A673 (cell line): Measurements from ENCODE around the gene ROR1. TPM values are rescaled to one million over a fixed set of nuclear protein-coding genes. Genes with fewer than 3 reads are reported as not detected.

Experiments
- BruUV-seq: library from RNA; stranded (reverse); fragments of 400-500 nt; replicated peaks from 2 replicates; lab custom pipeline; 2021; lab: Mats Ljungman, UMichigan
- CTCF ChIA-PET: fragments of 300-600 bp; sonication (Branson Sonifier 250); formaldehyde crosslinking; loops from one replicate; lab custom pipeline; 2022; ENCODE audit warnings: antibody characterized with exemption; lab: Charles Lee
- POLR2A ChIA-PET: fragments of 300-600 bp; sonication (Branson Sonifier 250); formaldehyde crosslinking; loops from one replicate; lab custom pipeline; 2022; ENCODE audit warnings: antibody characterized with exemption; ENCODE audit not compliant: low non-redundant PET; lab: Charles Lee
- DNase-seq: peaks from one replicate; pipeline ENCODE4 v3.0.0-alpha.2; 2015; ENCODE audit warnings: low spot score
- H3K27ac ChIP-seq: fragments of 200-600 bp; sonication (generic); 2 replicates; pipeline ENCODE4 v1.5.1; 2016; ENCODE audit warnings: mixed run types, low read depth, mild to moderate bottlenecking, mixed read lengths, antibody characterized with exemption, low read length; ENCODE audit not compliant: poor library complexity, severe bottlenecking
- H3K27me3 ChIP-seq: fragments of 200-600 bp; sonication (generic); replicated peaks from 2 replicates; pipeline ENCODE4 v1.6.1; 2017; ENCODE audit warnings: mixed run types, low read depth, mild to moderate bottlenecking, mixed read lengths, antibody characterized with exemption, low read length; ENCODE audit not compliant: insufficient read depth, poor library complexity
- H3K36me3 ChIP-seq: fragments of 200-600 bp; sonication (generic); 2 replicates; pipeline ENCODE4 v1.6.1; 2016; ENCODE audit warnings: mixed run types, mild to moderate bottlenecking, mixed read lengths, antibody characterized with exemption, low read length; ENCODE audit not compliant: insufficient read depth, poor library complexity, severe bottlenecking
- H3K4me1 ChIP-seq: fragments of 200-600 bp; sonication (generic); 2 replicates; pipeline ENCODE4 v1.6.1; 2017; ENCODE audit warnings: mixed run types, mild to moderate bottlenecking, mixed read lengths, antibody characterized with exemption, low read length; ENCODE audit not compliant: insufficient read depth, poor library complexity, severe bottlenecking
- H3K4me3 ChIP-seq: fragments of 200-600 bp; sonication (generic); 2 replicates; pipeline ENCODE4 v1.5.1; 2016; ENCODE audit warnings: low read depth, mixed run types, mild to moderate bottlenecking, mixed read lengths, low read length; ENCODE audit not compliant: poor library complexity, severe bottlenecking
- H3K9me3 ChIP-seq: fragments of 200-600 bp; sonication (generic); 2 replicates; pipeline ENCODE4 v1.6.1; 2016; ENCODE audit warnings: mixed run types, low read depth, mild to moderate bottlenecking, mixed read lengths, antibody characterized with exemption, low read length; ENCODE audit not compliant: poor library complexity, severe bottlenecking
- CTCF ChIP-seq: fragments of 300-800, 200-600 bp; sonication (generic); conservative IDR thresholded peaks from 2 replicates; pipeline ENCODE4 v1.5.1; 2017; ENCODE audit warnings: low read depth, mild to moderate bottlenecking, antibody characterized with exemption, low read length, moderate library complexity, mixed read lengths
- EZH2 ChIP-seq: fragments of 200-600 bp; sonication (generic); IDR thresholded peaks from 2 replicates; pipeline ENCODE4 v1.6.1; 2017; ENCODE audit warnings: borderline replicate concordance, low read depth, mild to moderate bottlenecking, mixed read lengths, antibody characterized with exemption, low read length; ENCODE audit not compliant: poor library complexity, severe bottlenecking
- intact Hi-C: fragments of 100-400 bp; cut with micrococcal nuclease; formaldehyde crosslinking; loops from one replicate; pipeline ENCODE4 v1.10.0; 2022; ENCODE audit not compliant: unreplicated experiment
- total RNA-seq: library from RNA; stranded (reverse); gene quantifications from 2 replicates; pipeline ENCODE4 v1.2.3, GENCODE V29; 2021

Gene ROR1
- total RNA-seq, 1 experiment from 2014 or later, result 7.4 TPM

- no peak for DNase-seq
- ChIA-PET POLR2A (no interaction called here), CTCF (no interaction called here)
- TF ChIP-seq CTCF, result no peak
- H3K27me3 ChIP-seq, result no peaks in the 10 kb centered on the region
- no peaks in the 10 kb centered on the region for H3K9me3 ChIP-seq
- no peak overlapping the region for H3K4me3 ChIP-seq
- intact Hi-C loops, result no loop called here
- no peak overlapping the region for H3K27ac ChIP-seq
- BruUV-seq, result no TSS peak
- H3K4me1 ChIP-seq, result peaks cover 5% of the 10 kb centered on the region
- H3K36me3 ChIP-seq, result no peaks in the 10 kb centered on the region
Measured at GRCh38 chr1:63875636-63876035, 101.8 kb downstream of the ROR1 start.

GRCh38 chr1:63877021-63877767 is 103.4 kb downstream of the ROR1 start:
- no TSS peak for BruUV-seq
- ChIA-PET POLR2A (no interaction called here), CTCF (no interaction called here)
- H3K9me3 ChIP-seq, result no peaks in the 10 kb centered on the region
- H3K27ac ChIP-seq, result no peak overlapping the region
- intact Hi-C loops, result no loop called here
- H3K4me1 ChIP-seq, result peaks cover 5% of the 10 kb centered on the region
- no peak overlapping the region for H3K4me3 ChIP-seq
- H3K36me3 ChIP-seq, result no peaks in the 10 kb centered on the region
- no peaks in the 10 kb centered on the region for H3K27me3 ChIP-seq
- DNase-seq, result no peak
- TF ChIP-seq EZH2 (no peak), CTCF (no peak)

GRCh38 chr1:63877816-63878215 is 104.0 kb downstream of the ROR1 start:
- intact Hi-C loops, result no loop called here
- H3K9me3 ChIP-seq, result no peaks in the 10 kb centered on the region
- ChIA-PET CTCF (no interaction called here), POLR2A (no interaction called here)
- BruUV-seq, result no TSS peak
- DNase-seq, result no peak
- TF ChIP-seq CTCF, result no peak
- no peak for TF ChIP-seq EZH2
- no peaks in the 10 kb centered on the region for H3K27me3 ChIP-seq
- no peaks in the 10 kb centered on the region for H3K36me3 ChIP-seq
- H3K27ac ChIP-seq, result no peak overlapping the region
- no peak overlapping the region for H3K4me3 ChIP-seq
- H3K4me1 ChIP-seq, result peaks cover 5% of the 10 kb centered on the region
